ENCODE results near the gene RRN3.
"Not testable (repeated sequence)": the region's sequence is repeated elsewhere in the genome, so short reads cannot be mapped to it uniquely, and the experiment has no call there.

DNA sequence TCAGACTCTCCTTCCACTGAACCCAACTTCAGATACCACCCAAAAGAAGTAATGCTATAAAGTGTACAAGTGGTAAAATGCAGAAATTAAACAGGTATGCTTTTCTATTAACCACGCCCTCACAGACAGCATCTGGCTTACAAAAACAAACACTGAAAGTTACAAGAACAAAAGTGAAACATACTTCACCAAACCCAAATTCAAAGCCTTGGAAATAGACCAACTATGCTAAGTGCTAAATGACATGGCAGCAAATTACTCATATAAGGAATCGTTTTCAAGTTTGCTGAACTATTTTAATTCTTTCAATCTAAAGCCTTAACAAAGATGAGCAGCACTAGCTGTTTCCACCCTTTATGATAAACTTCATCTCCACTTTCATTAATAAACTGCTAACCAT is 17.9 kb downstream of the RRN3 start:
- not testable (repeated sequence) for TF ChIP-seq CTCF (IDR thresholded peaks at IDR 0.05 in 4 of 5, conservative IDR thresholded peaks at IDR 0.05 in 1 of 5); POLR2A (IDR thresholded peaks at IDR 0.05)
